GM20431 (cell line): Measurements from ENCODE around the gene CROT.

Experiments used
- in situ Hi-C: fragments of 300-500 bp; cut with MseI, MboI; formaldehyde crosslinking; loops from one replicate; pipeline ENCODE4 v1.15.0; 2020; ENCODE audit warnings: low sequenced_read_pairs; ENCODE audit not compliant: unreplicated experiment

CROT gene

DNA sequence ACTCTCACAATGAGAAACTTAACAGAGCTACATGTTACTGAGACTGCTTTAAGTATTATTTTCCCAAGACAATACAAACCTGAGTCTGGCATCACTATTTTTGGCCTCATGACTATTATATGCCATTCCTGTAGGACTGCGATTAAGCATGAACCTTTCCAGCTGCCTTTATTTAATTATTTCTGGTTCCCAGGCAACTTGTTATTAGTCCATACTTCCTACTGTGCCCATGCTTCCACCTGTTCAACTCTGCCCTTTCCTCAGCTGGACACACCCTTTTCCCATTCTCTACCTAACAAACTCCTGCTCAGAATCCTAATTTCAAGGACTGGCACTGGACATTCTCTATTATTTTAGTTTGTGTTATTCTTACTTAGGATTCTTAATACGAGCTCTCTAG is 8.1 kb upstream of the CROT start:
- in situ Hi-C loops = no loop called here

DNA sequence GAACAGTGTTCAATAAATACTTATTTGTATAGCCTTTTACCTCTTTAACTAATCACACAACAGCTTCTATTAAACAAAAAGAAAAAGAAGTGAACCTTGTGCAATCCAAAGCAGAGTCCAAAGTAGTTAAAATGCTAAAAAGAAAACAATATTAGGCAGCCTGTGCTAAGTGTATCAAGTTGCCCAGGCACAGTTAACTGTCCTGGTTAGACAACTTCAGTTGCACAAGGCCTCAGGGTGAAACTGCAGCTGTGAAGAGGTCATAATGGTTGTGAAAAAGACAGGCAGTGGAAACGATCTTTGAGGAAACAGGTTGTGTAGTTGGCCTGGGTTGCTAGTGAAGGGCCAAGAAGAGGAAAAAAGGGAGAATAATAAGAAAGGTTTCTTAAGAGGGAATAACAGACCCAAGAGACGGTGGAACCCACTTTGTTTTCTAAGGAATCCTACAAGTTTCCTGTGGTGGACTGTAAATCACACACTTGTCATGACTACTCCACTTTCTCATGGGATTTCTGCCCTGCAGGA is 6.0 kb upstream of the CROT start:
- in situ Hi-C loops = no loop called here

DNA sequence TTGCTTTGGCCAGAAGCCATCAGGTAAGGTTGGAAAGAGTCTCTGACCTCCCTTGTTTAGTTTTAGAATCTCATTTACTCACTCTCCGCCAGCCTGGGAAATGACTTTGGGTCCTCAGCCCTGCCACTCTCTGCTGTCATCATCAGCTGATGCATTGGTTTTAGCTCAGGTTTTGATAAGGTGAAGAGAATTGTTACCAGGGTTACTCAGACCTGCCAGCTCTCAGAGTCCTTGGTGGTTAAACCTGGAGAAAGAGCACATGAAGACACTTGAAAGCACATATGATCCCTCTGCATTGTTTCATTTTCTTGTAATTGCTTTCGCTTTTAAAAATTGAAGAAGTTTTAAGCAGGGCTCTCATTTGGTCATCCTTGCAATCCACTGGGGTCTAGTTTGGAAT is 4.0 kb upstream of the CROT start:
- in situ Hi-C loops = no loop called here

DNA sequence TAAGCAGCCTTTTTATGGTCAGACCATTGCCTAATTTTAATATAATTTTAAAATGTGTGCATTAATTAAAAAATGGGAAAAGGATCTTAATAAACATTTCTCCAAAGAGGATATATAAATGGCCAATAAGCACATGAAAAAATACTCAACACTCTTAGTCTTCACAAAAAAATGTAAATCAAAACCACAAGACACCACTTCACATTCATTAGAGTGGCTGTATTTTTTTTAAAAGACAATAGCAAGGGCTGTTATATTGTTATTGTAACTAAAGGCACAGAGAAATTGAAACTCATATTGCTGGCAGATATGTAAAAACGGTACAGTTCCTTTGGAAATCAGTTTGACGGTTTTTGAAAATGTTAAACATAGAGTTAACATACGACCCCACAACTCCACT is 3.2 kb upstream of the CROT start:
- in situ Hi-C loops = no loop called here

DNA sequence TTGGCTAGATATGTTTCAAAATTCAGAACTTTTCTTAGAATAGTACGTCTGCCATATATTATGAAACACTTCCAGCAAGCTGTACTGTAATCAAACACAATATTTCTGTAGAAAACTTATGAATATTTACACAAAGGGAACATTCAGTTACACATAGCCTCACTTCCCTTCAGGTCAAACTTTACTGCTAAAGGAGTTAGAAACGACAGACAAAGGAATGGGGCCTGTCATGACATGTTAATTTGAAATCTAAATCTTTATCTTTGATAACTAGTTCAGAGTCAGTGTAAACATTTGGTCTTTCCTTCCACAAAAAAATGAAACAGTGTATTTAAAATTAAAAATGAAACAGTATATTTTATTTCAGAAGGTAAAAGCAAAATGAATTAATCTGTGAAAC is 1.0 kb upstream of the CROT start:
- in situ Hi-C loops = no loop called here

DNA sequence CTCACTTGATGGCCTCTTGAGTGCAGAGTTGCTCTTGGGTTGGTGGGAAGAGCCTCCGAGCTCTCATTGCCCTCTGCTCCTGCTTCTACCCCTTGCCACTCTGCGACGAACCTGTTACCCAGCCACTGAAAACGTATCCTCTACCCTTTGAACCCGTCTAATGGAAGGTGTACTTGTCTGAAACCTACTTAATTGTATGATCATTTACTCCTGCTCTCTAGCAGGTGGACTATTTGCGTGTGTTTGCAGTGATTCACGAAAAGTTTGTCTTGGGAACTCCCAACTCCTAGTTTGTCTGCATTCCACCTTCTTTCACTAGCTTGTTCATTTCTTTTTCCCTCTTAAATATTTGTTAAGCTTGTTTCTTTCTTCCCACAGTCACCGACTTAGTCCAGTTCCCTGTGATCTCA is 503 bp downstream of the CROT start:
- in situ Hi-C loops = no loop called here

DNA sequence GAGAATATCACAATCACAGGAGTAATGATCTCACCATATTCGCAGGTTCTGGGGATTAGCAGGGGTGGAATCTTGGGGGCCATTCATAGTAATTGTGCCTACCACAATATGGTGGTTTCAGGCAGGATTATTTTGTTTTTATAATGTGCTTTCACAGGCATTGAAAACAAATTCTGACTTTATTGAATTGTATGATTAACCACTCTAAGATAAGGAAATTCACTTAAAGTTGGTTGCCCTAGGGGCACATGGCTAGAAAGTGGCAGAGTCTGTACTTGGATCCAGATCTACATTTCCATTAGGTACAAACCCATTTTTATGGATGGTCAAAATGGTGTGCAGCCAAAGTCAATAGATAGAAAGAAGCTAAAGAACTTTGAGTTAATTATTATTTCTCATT is 1.7 kb downstream of the CROT start:
- in situ Hi-C loops = no loop called here

DNA sequence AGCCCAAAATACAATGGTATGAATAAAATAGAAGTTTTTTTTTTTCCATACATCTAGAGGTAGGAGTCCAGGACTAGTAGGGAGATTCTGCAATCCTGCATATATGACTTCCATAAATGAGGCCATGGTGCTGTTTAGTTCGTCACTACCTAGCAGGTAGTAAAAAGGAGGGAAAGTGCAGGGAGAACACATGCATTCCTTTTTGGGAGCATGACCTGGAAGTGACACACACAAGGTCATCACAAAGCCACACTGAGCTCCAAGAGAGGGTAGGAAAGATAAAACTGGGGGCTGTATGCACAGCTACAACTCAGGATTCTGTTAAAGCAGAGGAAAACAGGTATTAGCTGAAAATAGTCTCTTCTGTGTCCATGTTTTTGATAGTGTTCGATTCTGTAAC is 2.2 kb downstream of the CROT start:
- in situ Hi-C loops = no loop called here

DNA sequence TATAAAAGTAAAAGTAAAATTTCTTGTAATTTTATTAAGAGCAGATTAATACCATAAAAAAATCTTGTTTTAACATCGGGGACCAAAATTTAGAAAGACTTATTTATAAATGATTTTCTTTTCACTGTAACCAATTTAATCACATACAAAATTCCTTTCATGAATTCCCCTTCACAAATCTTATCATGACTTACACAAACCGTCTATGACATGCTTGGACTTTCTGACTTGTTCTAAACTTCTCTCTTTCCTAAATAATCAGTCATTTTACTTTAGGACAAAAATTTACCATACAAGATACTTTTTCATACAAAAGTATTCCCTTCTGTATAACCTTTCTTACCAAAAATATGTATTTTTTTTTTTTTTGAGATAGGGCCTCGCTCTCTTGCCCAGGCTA is 9.3 kb downstream of the CROT start:
- in situ Hi-C loops = no loop called here

DNA sequence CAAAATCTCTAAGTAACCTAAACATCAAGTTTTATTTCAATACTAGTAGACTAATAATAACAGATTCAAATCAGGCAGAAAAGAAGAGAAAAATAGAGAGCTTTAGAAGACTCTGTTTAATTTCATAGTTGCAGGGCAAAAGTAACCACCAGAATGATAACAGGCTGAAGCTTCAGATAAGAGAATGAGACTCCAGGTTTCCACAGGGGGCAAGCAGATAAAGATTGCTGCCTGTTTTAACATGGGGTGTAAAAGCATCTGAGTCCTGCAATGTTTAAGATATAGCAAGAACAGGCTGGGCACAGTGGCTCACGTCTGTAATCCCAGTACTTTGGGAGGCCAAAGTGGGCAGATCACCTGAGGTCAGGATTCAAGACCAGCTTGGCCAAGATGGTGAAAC is 11.0 kb downstream of the CROT start:
- in situ Hi-C loops = no loop called here

DNA sequence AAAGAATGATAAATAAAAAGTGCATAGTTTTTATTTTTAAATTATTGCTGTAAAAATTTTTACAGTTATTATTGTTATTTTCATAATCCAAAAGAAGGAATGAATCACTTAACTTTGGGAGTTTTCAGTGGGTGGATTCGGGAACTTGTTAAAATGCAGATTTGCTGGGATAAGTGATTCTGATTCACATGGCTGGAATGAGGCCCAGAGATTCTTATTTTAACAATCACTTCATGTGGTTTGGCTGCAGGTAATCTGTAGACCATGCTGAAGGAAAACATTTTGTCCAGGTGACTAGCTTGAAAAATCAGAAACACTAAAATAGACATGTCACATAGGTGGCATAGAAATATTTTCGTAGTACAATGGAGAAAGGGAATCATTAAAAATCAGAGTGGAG is 13.9 kb downstream of the CROT start:
- in situ Hi-C loops = no loop called here

DNA sequence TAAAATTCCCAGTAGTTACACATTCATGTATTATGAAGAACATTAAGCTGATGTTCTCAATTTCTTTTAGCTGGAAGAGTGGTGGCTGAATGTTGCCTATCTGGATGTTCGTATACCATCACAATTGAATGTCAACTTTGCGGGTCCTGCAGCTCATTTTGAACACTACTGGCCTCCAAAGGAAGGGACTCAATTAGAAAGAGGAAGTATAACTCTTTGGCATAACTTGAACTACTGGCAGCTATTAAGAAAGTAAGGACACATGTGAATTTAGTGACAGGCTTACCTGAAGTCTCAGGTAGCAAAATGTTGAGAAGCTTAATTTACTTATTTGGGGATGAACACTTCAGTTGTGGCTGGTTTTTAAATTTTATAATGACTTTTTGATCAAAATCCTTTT is 15.9 kb downstream of the CROT start:
- in situ Hi-C loops = no loop called here

DNA sequence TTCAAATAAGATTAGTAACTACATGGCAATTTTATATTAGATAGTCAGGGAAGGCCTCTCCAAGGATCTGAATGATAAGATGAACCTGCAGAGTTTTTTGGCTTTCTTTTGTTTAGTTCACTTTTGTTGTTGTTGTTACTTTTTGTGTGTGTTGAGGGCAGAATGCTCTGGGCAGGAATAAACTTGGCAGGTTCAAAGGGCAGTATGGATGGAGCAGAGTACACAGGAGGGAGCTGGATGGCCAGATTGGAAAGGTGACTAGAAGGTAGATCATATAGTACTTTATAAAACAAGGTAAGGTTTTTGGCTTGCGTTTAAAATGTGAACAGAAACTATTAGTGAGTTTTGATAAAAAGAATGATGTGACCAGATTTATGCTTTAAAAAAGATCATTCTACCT is 17.9 kb downstream of the CROT start:
- in situ Hi-C loops = no loop called here

DNA sequence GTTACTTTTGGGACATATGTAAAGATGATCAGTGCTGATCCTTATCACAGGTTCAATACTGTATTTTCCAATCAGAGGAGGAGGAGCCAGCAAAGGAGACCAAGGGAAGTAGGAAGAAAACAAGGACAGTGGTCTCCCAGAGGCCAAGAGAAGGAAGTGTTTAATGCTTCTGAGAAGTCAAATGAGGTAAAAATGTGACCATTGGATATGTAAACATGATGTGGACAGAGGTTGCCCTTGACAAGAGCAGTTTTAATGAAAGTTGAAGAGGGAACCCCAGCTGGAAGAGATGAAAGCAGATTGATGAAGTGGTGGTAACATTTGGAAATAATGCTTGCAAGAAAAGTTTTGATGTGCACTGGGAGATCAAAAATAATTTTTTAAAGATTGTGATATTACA is 18.8 kb downstream of the CROT start:
- in situ Hi-C loops = no loop called here

DNA sequence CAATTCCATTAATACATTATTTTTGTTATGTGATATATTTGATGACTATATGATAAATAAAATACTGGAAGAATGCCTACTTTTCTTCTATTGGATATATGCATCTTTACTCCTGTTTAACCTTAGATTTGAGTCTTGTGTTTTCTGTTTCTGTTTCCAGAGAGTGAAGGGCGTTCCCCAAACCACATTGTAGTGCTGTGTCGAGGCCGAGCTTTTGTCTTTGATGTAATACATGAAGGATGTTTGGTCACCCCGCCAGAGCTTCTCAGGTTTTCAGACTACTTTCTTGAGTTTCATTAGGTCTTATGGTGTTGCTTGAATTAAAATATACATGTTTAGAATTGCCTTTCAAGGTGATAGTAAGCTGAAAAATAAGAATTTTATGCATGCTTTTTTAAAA is 23.8 kb downstream of the CROT start:
- in situ Hi-C loops = no loop called here

DNA sequence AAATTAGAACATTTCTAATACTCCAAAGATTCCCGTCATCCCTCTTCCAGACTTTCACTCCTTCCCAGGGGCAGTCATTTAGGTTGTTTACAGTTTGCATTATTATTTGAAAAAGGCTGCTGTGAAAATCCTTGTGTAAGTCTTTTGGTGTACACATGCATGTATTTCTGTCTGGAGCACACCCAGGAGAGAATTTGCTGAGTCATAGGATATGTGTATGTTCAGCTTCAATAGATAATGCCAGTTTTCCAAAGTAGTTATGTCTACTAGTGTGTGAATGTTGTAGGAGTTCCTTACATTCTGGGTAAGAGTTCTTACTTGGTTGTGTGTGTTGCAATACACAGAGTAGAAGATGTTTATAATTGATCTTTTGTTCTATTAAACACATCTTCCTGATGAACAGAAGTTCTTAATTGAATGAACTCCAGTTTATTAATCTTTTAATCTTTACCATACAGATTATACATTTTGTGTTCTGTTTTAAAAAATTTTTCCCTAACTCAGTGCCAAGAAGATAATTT is 25.3 kb downstream of the CROT start:
- in situ Hi-C loops = no loop called here

DNA sequence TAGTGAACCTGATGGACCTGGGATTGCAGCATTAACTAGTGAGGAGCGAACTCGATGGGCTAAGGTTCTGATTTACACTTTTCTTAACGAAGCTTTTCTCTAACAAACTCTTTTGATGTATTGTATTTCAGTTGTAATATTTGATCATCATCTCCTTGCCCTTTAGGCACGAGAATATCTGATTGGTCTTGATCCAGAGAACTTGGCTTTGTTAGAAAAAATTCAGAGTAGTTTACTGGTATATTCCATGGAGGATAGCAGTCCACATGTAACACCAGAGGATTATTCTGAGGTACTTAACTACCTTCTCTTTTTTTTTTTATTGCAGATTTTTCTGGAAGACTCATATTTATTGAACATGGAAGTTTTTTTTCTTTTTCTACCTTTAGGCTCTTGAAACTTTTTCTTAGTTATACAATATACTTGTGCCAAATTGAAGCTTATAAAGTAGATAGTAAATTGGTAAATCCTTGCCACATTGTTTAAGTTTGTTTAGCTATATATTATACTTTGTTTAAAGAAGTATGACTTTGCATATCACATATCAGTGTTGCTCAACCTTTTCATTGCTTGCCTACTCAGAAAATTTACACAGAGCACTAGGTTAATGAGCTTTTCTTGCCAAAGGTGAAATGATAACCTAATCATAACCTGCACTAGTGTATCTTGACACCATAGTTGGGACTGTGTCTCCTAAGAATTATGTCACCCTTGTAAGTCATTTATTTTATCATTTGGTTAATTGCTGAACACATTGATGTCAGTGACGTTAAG is 30.4 kb downstream of the CROT start:
- in situ Hi-C loops = no loop called here

DNA sequence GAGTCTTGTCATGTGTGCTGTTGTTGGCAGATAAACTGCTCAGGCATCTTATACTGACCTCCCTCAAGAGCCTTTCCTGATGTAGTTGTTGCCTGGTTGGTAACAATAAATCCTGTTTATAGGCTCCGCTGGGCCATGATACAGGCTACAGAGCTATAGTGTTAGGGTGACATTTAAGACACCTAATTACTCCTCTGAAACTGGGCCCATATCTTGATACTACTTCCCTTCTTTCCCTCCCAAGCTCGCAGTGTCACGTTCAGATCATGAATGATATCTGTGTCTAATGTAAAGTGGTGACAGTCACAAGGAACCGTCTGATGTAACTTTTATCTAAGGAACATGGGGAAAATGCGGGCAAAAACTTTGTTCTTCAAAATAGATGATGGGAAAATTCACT is 35.4 kb downstream of the CROT start:
- in situ Hi-C loops = no loop called here

DNA sequence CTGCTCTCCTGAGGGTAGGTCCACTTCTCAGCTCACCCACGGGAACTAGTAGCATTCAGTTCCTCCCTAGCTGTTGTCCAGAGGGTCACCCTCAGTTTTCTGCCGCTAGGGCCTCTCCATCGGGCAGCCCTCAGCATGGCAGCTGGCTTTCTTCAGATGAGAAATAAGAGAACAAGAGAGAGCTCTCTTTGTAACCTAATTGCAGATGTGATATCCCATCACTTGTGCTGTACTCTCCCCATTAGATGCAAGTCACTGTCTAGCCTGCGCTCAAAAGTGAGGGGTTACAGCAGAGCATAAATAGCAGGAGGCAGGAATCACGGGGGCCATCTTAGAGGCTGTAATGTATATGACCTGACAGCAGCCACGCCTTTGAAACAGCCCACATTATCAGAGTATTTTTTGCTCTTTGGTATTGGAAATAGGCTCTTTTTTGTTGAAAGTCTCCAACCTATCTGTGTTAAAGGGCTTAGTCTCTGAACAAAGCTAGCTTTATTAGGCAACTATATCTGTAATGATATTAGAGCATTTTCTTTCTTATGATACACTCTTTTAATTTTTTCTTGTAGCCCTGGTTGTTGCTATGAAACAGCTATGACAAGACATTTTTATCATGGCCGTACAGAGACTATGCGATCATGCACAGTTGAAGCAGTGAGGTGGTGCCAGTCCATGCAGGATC is 45.7 kb downstream of the CROT start:
- in situ Hi-C loops = no loop called here

DNA sequence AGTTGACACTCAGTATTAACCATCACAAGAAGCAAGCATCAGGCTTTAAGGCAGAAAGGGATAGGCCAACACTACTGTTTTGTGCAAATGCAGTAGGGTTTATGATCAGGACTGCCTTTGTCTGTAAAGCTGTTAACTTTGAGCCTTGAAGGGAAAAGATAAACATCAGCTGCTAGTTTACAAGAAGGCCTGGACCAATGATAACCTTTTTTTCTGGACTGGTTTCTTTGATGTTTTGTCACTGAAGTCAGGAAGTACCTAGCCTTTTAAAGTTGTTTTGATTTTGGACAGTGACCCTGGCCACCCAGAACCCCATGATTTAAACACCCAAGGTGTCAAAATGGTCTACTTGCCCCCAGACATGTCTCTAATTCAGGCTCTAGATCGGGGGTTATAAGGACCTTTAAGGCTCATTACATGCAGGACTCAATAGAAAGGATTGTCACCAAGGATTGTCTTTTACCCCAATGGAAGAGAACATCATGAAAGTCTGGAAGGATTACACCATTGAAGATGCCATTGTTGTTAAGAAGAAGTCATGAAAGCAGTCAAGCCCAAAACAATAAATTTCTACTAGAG is 50.1 kb downstream of the CROT start:
- in situ Hi-C loops = no loop called here

DNA sequence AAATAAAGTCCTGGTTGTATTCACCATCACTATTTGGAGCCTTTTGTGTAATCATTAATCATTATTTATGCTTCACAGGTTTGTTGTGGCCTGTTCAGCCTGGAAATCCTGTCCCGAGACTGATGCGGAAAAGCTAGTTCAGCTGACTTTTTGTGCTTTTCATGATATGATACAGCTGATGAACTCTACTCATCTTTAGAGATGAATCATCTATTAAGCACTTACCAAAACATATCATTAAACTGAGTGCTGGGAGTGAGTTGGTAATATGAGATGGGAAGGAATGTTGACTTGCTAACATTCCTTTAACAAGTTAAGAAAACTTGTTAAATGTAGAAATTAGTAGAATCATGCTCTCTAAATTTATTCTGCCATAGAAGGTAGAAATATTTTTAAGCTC is 53.0 kb downstream of the CROT start:
- in situ Hi-C loops = no loop called here
